Left colon (tissue), 2 donors: ENCODE data around the gene PTPRD. TPM values are rescaled to one million over a fixed set of nuclear protein-coding genes. Genes with fewer than 3 reads are reported as not detected.

Source experiments
- ATAC-seq: fragments of 200-7000 bp; cut with Tn5 transposase; one replicate; pipeline ENCODE4 v1.9.1; 2020; ENCODE audit warnings: mild to moderate bottlenecking, moderate library complexity
- DNase-seq, 2 donors: peaks; one replicate each; pipeline ENCODE4 v3.0.0-alpha.2; 2020
- intact Hi-C, 2 donors: fragments of 100-400 bp; cut with DNase I in 1 of 2; cut with micrococcal nuclease in 1 of 2; formaldehyde crosslinking; loops; one replicate each; pipeline versions ENCODE4 v1.11.2 to v1.14.0; 2022; cut with DNase I, micrococcal nuclease
- total RNA-seq, 2 donors: library from RNA; stranded (reverse); fragmentation: NEBNext Ultra II Directional; extraction: Animal tissue kit (Norgen Biotek cat#: 25700); gene quantifications; one replicate each; pipeline ENCODE4 v1.2.1, GENCODE V29; 2021
- donor health status: DM: no; HTN: no; CAD: no.
- donor health status: DM: yes; HTN: yes; CAD: no.

Gene PTPRD
- total RNA-seq, 2 donors from 2014 or later: 95.1 to 107 TPM

DNA sequence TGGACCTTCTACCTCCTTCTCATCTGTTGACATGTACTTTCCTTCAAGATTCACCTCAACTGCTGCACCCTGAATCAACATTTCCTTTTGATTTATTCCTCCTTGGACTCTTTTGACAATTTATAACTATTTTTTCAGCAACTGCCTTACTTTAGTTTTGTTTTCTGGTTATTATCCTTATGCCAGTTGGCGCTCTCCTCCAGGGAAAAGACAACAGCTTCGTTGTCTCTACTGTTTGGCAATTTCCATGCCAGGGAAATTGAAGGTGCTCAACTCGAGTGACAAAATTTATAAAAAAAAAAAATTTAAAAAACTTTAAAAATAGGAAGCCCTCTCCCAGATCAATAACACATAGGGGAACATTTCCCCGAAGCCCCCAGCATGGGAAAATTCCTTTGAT is 2264.0 kb downstream of the PTPRD start:
- ATAC-seq (no peak), DNase-seq (no peak)
- intact Hi-C loops: no loop called here

DNA sequence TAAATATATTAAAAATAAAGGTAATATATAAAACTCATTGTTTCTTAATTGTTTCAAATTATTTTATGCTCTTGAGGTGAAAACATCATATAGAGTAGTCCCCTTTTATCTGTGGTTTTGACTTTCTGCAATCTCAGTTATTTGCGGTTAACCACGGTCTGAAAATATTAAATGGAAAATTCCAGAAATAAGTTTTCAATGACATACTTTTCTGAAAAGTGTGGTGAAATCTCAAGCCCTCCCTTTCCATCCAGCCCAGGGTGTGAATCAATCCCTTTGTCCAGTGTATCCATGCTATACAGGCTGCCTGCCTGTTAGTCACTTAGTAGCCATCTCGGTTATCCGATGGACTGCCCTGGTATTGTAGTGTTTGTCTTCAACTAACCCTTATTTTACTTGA is 2266.5 kb downstream of the PTPRD start:
- DNase-seq (no peak), ATAC-seq (no peak)
- intact Hi-C loops: no loop called here

DNA sequence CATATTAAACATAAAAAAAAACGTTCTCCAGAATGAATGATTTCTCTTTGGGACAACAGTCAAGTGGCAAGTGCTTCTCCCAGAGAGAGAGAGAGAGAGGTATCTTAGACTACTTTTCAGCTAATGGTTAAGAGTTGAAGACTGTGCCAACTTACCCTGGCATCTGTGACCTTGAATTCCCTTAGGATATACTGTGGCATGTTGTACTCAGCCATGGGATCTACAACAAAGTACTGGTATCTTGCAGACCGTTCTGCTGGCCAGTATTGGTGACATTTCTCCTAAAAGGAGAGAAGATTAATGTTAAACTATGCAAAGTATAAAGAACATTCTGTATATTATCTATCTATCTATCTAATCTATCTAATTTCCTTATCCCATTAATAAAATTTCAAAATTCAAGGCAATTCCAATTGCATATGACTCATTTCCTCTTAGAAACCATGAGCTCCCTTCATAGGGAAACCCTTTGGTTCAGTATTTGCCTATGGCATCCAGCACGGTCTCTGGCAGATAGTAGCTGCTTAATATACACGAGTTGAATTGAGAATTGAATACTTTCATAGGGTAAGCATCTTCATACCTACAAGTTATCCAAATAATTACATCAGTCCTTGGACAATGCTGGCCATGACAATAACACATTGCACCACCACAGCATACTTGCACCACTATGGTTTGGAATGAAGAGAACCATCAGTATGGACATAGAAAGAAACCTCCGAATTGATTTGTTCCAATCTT is 2273.9 kb downstream of the PTPRD start:
- no peak for ATAC-seq
- DNase-seq: no peak

DNA sequence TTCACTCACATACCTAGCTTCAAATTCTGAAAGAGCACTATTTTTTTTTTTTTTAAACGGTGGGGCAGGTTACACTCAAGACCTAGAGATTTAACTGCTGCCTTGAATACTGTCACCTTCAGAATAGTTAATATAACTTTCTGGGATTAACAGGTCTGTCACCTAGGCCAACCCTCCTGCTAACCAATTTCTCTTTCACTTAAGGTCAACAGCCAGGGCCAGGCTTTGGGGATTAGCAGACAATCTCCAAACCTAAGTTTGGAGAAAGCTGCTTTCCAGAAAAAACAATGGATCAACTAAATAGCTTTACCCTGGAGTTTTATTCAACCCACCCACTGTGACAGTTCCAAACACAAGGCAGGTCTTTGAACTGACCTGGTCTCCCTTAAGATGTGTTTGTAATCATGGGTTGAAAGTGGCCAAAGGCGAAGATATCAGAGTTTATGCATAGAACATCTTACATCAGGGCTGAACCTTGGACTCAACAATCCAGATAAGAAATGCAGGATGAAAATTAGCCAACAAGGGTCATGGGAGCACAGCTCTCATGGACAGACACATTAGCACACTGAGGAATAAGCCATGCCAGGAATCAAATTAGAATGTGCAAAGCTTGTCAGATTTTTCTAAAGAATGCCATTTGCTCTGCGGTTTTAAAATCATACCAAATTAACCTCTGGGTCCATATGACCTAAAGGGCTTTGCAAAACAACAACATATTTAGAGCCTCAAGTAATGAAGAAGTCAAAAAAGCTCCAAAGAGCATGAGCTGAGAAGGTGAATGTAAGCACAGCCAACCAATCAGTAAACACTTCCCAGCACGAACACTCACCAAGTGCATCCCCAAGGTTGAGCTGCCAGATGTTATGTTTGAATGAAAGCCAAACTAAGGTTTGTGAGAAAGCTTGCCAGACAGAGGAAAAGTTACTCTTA is 2274.7 kb downstream of the PTPRD start:
- DNase-seq (no peak), ATAC-seq (peak; percentile 98)
- intact Hi-C loops: no loop called here

More for the DNA sequence above, 2273.9 kb downstream of the PTPRD start:
- intact Hi-C loops: no loop called here

DNA sequence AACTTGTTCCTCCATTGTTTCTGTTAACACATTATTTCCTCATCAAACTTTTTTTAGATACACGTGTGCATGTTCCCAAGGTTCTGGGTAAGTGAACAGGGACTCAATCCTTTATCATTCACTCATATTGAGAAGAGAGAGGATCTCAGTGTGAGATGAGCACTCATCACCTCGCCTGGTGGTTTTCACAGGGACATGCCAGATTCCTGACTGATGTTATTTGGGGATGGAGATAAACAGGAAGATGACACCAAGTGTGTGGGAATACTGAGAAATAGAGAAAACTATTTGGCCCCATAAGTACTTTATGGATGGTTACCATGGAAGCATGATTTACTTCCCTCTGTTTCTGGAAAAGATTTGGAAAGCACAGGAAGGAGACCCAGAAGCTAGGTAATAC is 2279.9 kb downstream of the PTPRD start:
- ATAC-seq (no peak), DNase-seq (no peak)
- intact Hi-C loops: no loop called here

DNA sequence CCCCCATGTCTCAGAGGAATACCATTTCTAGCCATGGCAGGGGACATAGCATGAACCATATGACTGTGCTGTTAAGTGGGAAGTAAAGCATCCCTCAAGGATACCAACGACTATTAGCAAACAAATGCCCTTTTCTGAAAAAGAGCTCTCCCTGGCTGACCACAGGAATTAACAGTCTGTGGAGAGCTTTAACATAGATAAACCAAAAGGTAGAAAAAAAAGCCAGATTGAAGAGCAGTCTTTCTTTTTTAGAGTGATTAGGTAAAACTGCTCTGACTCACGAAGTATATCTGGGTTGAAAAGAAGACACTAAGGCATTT is 2280.5 kb downstream of the PTPRD start:
- ATAC-seq: no peak
- intact Hi-C loops: no loop called here
- no peak for DNase-seq

- intact Hi-C loops: no loop called here
- ATAC-seq (no peak), DNase-seq (no peak)
These were observed 2281.1 kb downstream of the PTPRD start for GRCh38 chr9:8331507-8332330.

DNA sequence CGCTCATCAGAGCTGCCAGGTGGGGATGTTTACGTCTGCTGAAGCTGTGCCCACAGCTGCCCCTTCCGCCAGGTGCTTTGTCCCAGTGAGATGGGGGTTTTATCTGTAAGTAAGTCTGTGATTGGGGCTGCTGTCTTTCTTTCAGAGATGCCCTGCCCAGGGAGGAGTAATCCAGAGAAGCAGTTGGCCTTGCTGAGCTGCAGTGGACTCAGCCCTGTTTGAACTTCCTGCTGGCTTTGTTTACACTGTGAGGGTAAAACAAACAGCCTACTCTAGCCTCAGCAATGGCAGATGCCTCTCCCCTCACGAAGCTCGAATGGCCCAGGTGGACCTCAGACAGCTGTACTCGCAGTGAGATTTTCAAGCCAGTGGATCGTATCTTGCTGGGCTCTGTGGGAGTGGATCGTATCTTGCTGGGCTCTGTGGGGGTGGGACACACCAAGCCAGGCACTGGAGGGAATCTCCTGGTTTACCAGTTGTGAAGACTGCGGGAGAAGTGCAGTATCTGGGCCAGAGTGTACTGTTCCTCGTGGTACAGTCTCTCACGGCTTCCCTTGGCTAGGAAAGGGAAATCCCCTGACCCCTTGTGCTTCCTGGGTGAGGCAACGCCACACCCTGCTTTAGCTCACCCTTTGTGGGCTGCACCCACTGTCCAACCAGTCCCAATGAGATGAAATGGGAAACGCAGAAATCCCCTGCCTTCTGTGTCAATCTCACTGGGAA is 2283.1 kb downstream of the PTPRD start:
- DNase-seq (peak in 1 of 2 donors; percentile 44), ATAC-seq (peak; percentile 94)
- intact Hi-C loops: no loop called here

- intact Hi-C loops: no loop called here
- ATAC-seq: no peak
- DNase-seq: no peak
These were observed 2297.6 kb downstream of the PTPRD start for GRCh38 chr9:8315211-8315610.

GRCh38 chr9:8309258-8309657 is 2303.5 kb downstream of the PTPRD start:
- DNase-seq: no peak
- ATAC-seq: no peak
- intact Hi-C loops: no loop called here

DNA sequence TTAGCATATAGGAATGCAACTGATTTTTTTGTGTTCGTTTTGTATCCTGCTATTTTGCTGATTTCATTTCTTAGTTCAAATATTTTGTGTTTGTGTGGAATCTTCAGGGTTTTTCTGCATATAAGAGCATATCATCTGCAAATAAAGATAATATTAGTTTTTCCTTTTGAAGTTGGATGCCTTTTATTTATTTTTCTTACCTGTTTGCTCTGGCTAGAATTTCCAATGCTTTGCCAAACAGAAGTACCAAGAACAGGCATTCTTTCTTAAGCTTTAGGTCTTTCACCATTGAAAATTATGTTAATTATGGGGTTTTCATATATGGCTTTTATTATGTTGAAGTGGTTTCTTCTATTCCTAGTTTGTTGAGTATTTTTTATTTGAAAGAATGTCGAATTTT is 2308.1 kb downstream of the PTPRD start:
- DNase-seq (no peak), ATAC-seq (no peak)
- intact Hi-C loops: no loop called here

DNA sequence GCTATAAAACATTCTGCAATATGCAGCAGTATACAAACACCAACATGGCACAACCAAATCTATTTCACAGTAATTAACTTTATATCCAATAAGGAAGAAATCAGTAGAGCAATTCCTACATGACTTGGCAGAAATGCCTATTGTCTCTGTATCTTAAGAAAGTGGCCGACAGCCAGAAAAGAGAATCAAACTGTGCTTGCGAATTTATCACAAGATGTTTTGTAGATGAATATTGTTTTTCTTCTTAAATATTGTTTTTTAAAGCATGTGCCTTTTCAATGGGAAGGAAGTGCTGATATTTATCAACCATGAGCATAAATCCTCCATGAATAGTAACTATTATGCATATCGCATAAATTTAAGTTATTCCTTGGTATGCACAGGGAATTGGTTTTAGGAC is 2311.5 kb downstream of the PTPRD start:
- ATAC-seq (peak; percentile 47), DNase-seq (no peak)
- intact Hi-C loops: no loop called here

- ATAC-seq (no peak), DNase-seq (no peak)
- intact Hi-C loops: no loop called here
These were observed 2315.8 kb downstream of the PTPRD start for GRCh38 chr9:8297047-8297446.

GRCh38 chr9:8292657-8293056 is 2320.1 kb downstream of the PTPRD start:
- ATAC-seq (no peak), DNase-seq (no peak)
- intact Hi-C loops: no loop called here

DNA sequence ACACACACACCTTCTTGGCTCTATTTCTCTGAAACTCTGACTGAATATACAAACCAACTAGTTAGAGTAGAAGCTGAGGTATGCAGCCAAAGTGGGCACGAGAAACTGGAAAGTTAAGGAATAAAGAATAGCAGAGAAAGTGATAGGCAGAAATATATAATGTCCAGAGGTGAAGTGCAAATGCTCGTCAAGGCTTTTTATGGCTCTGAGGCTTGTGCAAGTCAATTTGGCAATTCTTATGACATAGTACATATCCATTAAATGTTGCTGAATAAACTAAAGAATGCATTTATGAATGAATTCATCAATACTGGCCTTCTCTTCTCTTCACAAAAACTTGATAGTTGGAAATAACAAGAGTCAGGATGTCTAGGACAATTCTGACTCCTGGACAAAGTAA is 2323.1 kb downstream of the PTPRD start:
- ATAC-seq (peak; percentile 48), DNase-seq (no peak)
- intact Hi-C loops: no loop called here

DNA sequence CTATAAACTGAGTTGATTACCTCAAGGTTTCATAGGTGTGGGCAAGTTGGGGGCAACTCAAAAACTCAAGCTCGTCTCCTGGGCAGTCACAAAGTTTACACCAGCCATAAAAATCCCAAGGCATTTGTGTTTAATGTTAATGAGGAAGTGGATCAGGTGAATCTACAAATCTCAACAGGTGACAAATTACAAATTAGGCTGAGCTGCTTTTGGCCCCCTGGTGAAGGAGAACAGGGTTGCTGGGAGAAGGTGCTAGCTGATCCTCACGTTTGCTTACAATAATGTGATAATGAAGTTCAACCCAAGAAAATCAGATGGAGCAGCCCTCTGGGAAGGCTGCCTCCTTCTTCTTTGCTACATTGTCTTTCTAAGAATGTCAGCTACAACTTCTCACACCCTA is 2324.8 kb downstream of the PTPRD start:
- intact Hi-C loops: no loop called here
- ATAC-seq (peak; percentile 29), DNase-seq (no peak)

- intact Hi-C loops: no loop called here
- DNase-seq (no peak), ATAC-seq (peak; percentile 93)
These were observed 2325.3 kb downstream of the PTPRD start for GRCh38 chr9:8287501-8287900.

GRCh38 chr9:8284884-8285283 is 2327.9 kb downstream of the PTPRD start:
- no peak for ATAC-seq
- intact Hi-C loops: no loop called here
- no peak for DNase-seq

- DNase-seq: no peak
- intact Hi-C loops: no loop called here
- no peak for ATAC-seq
These were observed 2330.3 kb downstream of the PTPRD start for GRCh38 chr9:8282535-8282934.
